HG03342 (cell line): Measurements from ENCODE around the gene AREG.

Source experiments
- ATAC-seq: cut with Tn5 transposase; IDR thresholded peaks from one replicate; pipeline ENCODE4 v1.9.1; 2021; ENCODE audit warnings: mild to moderate bottlenecking, moderate library complexity; ENCODE audit not compliant: unreplicated experiment

AREG gene

DNA sequence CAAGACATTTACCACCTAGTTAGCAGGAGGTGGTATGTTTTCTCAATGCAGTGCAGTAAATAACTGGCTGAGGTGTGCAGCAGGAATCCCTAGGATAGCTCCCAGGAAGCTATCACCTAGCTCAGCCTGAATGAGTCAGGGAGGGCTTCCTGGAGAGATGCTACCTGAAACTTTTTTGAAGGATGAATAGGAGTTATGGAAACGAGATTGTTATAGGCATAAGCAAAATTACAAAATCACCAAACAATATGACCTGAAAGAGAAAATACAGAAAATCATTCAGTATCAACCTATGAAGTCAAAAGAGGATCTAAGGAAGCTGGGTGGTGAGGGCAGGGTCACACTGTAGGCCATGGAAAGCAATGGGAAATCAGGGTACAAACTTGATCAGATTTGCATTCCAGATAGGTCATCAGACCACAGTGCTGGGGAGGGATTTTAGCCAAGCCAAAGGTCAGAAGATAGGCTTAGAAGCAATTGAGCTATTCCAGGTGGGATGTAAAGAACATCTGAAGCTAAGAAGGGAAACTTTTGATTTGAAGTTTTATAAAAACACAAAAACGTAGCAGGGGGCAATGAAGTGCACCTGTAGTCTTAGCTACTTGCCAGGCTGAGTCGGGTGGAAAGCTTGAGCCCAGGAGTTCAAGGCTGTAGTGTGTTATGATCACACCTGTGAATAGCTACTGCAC, 11.3 kb downstream of the AREG start:
- no peak for ATAC-seq

DNA sequence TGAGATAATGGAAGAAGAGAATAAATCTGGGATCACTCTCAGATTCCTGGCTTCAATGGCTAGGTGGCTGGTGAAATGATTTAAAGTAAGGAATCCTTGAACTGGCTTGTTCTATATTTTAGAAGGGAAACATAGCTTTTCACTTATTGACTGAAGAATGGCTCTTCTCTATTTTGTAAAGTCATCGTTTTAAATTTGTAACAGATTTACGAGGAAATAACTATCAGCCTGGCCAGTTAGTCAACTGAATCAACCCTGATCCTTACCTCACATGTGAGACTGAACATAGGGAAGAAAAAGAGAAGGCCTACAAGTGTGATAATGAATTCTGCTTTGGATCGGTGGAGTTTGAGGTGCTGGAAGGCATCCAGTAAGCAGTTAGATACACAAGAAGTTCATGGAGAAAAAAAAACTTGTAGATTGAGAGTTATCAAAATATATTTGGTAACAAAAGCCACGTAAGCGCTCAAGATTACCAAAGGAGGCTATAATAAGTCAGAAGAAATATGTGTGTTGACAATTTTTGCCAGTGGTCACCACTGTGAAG, 12.0 kb downstream of the AREG start:
- ATAC-seq, result no peak

DNA sequence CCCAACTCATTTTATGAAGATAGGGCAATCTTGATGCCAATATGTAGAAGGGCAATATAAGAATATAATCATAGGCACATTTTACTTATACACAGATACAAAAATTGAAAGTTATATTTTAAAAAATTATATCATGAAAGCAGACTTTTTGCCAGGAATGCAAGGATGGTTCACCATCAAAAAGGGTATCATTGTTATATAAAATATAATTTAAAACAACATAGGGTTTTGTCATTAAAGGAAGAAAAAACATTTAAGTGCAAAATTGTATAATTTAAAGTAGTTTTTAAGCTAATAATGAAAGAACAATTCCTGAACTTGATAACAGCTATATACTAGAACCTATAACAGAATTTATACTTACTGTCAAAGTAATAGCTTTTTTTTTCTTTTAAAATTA, 15.9 kb downstream of the AREG start:
- no peak for ATAC-seq

DNA sequence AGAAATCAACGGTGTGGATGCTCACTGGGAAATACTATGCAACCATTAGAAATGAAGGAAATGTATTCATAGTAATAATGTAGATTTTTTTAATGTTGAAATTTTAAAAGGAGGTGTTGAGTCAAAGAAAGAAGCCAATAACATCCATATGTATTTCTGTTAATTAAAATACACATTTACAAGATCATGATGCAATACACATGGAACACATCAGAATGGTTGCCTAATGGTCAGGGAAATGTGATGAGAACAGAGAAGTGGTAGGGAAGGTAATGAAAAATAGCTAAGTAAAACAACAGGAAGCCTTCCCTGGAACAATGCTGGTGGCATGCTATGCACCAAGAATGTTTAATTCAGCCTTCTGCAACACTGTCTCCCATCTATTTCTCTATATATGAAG, 18.2 kb downstream of the AREG start:
- no peak for ATAC-seq

DNA sequence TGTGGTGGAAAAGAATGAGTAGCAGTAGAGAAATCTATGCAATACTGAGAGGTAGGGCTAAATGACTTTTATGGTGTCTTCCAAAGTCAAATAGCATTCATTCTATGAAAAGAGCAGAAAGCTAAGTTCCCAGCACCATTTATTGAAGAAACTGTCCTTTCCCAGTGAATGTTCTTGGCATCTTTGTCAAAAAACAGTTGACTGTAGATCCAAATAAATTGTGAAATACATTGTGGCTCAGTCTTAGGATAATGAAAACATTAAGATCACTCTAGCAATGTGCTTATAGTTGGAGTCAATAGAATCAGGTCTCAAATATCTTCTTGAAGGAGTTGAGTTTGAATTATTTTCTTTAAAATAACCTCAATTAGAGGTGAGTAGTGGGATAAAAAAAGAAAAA, 19.4 kb downstream of the AREG start:
- ATAC-seq, result no peak

DNA sequence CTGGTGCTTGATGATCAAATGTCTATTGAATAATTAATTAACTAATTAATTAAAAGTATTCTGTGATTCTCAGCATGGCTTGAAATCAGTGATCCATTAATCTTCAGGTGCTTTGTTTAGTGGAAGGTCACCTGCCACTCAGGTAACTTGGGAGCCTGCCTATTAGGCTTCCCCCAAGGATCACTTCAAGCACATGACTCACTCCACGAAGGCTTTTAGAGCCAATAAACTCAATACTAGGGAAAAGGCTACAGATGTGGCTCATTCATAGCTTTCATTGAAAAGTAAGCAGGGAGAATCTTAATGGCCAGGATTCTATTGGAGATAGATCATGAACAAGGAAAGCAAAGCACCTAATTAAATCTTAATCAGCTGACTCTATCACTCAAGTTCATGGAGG, 21.3 kb downstream of the AREG start:
- no peak for ATAC-seq

DNA sequence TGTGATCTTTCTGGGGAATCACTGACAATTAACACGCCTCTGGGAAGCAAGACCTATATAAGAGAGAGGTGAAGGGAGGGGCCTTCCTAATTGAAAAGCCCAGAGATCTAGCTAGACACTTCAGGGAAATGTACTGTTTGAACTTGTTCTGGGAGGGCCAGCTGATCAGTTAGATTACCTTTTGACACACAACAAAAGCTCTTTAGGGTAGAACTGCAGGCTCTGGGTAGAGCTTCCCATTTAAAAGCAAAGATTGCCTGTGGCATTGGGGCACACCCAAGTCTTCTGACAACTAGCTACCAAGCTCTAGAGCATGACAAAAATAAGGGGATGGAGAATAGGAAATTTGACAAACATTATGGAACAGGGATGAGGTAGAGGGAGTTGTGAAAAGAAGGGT, 26.3 kb downstream of the AREG start:
- ATAC-seq, result no peak

DNA sequence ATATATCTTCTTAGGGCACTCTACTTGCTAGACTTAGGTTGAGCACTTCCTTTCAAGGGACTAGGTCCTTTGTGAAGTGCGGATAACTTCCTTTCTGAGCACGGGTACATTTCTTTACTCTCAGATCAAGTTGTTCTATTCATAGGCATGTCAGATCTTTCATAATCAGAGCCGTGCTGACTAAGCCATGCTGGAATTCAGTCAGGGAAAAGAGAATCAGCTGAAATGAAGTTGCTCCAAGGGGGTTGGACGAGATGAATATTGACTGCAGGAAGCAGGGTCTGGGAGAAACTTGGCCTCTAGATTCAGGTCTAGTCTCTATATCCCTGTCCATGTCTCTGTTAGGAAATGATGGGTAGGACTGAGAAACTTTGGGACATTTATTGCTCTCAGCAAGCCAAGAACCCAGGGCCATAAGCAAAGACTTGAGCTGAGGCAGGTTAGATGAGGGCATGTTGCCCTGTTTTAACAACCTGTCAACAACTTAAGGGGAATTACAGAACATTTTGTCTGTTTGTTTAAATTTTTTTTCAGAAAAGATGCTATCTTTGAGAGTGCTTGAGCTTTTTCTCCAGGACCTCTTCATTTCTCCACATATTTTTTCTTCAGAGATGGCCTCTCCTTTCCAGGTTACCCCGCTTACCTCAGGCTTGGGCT, 28.3 kb downstream of the AREG start:
- no peak for ATAC-seq

DNA sequence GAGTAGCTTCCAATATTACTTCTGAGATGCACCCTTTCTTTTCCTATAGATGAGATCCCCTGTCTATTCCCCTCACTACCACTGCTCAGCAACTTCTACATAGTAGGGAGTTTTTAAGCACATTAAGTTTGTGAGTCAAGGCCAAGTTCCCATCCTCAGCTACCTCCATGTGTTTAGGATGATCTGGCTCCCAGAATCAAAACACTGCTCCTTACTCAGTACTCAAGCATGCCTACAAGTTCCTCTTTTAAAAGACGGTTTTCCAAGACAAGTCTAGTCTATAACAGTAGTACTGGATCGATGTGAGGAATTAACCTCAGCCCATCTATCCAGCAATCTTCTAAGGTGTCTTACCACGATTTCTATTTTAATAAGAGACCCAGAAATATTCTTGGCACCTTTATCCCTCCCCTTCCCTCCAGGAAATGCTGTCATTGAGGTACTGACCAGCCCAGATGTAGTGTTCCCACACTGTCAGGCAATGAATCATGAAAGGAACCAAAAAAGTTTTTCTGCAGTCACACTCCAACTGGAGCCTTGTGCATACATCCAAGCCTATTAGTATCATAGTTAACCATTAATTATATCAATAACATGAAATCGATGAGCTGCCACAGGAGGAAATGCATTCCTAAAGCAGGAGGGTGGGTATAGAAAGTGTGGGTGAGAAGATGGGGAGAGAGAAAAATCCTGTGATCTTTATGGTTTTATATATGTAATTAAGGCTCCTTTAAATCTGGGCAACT, 29.6 kb downstream of the AREG start:
- no peak for ATAC-seq

DNA sequence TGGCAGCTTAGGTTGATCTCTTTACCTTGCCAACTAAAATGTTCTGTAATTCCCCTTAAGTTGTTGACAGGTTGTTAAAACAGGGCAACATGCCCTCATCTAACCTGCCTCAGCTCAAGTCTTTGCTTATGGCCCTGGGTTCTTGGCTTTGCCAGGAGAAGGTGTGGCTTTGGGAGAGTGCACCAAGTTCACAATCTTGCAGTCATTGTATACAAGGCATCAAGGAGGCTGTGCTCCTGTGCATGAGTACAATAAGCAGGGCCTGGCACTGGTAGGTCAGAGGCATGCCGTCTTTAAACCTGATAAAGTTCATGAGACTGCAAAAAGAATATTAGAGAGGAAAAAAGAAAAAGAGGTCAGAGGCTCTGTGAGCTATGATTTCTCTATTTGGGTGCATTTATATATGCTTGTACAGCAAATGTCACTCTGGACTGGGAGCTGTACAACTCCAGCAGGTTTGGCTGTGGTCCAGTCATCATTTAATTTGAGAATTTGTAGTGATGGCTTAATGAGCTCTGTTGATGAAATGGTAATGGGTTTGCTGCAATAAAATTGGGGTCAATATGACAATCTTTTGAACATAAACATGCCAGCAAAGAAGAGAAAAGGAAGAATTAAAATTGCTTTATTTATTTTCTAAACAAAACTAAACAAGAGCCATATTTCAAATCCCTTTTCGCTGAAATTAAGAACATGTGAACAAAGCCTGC, 30.3 kb downstream of the AREG start:
- no peak for ATAC-seq

DNA sequence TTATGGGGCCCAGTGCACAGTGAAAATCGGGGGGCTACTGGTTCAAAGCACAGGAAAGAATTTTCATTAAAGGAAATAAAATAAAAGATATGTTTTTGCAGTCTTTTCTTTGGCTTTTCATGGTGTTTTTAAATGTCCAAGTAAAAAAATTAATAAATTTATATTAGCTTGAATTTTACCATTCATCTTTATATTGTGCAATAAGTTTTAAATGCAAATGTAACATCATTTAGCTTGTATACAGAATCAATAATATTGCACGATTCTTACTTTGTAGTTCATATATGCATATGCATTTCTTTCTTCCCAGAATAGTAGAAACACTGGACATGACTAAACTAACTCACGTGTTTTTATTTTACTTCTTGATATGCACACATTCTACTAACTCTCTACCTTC, 31.0 kb downstream of the AREG start:
- no peak for ATAC-seq

DNA sequence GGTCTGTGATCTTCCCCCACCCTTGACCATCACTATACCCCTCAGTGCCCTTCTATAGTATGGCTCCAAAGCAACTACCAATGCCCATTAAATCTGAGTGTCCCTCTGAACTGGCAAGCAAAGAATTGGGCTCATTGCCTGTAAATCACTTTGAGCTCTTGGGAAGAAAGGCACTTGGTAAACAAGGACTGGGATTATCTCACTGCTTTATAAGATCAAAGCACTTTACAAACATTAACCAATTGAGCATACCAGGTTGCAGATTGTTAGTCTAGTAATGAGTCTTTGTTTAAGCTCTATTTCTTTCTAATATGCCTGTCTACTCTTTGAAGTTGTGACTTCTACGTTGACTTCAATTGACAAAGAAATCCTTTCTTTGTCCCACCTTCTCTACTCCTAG, 34.1 kb downstream of the AREG start:
- ATAC-seq, result no peak

DNA sequence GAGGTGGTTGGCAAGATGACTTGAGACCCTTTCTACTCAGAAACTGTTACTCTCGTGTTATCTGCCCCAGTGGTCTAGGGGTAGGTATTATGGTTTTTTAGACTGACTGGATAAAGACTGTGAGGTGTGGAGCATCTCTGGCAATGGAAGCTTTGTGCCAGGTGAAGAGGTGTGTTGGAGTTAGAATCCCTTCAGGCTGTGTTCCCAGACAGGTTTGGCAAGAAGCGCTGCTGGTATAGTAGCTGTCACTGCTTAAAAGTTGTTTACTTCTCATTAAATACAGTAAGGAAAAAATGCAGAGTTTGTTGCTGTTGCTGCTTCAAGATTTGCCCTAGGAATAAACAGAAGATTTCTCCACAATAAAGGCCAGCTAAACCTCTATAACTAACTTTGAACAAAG, 35.3 kb downstream of the AREG start:
- no peak for ATAC-seq

DNA sequence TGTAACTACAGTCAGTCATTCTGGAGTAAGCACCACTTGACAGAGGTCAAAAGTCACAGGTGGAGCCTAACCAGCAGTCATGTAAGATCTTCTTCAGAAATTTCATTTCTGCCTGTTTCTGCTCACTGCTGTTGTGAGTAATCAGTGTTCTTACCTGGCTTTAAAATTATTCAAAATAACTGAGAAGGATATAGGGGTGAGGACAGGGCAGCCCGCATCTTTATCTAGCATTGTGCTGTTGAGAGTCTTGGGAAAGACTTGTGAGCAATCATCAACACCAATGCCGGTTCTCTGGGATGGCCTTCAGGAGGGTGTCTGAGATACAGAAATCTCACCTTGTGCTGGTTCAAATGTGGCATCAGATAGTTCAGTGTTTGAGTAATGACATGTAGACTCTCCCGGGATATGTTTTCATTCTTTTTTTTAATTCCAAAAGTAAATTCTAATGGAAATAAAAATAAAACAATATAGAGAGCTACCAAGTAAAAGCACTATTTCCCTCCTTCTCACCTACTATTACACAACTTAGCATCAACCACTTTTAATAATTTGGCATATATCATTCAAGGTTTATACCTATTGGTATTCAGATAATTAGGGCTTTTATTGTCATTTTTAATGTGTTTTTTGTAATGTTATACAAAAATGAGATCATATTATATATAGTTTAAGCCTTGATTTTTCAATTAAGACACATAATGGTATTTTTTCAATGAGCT, 37.1 kb downstream of the AREG start:
- no peak for ATAC-seq

DNA sequence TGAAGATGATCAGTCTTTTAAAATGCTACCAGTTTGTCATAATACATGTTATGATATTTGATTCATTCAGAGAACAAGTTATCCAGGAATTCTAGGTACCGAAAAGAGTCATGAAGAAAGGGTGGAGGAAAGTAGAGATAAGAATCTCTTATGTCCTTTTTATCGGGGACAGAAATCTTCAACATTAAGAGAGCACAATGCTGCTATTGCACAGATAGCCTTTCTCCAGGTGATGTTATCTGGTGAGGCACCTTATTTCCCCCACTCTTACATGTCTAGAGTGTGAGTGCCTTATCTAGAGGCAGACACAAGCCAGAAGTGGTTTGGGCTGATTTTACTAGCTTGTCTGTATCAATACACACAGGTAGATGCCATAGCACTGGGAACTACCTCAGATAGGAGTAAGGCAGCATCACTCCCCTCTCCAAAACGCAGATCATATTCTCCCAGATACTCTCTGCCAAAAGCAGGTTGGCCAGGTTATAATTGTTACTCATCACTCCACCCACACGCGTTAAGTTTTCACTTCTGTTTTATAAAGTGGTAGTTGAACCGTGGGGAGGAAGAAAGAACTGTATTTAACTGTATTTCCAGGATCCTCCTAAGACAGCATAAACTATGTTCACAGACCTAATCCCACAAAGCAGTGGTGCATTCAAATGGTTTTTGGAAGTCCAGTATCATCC, 38.4 kb downstream of the AREG start:
- ATAC-seq, result no peak

DNA sequence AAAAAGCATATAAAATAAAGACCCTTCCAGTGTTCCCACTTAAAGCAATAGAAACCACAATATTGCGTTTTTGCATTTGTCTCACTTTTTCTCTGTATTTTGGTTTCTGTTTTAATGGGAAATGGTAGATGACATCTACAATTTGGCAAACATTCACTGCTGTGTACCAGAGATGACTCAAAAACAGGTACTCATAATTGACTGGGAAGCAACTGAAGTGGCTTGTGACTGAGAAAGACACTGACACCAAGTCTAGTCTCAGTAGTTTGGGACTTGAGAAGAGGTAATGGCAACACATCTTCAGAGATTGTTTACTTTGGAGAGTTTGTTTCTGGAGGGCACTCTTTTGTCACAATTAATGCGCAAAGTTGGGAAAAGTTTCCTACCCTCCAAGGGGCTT, 42.0 kb downstream of the AREG start:
- no peak for ATAC-seq

DNA sequence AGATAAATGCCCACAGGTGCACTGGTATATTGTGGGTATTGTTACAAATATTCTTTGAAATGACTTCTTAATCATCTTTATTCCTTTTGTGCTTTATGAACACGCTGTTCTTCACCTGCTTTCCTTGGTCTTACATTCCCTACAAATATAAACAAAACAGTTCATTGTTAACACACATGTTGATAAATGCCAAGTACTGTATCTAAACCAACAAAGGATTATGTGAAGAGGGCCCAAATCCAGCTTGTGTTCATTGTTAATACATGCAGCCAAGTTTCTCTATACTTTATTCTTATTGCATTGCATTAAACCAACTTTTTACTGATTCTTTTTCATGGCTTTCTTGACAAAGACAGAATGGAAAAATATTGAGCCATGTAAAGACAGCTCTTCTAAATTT, 42.8 kb downstream of the AREG start:
- no peak for ATAC-seq

DNA sequence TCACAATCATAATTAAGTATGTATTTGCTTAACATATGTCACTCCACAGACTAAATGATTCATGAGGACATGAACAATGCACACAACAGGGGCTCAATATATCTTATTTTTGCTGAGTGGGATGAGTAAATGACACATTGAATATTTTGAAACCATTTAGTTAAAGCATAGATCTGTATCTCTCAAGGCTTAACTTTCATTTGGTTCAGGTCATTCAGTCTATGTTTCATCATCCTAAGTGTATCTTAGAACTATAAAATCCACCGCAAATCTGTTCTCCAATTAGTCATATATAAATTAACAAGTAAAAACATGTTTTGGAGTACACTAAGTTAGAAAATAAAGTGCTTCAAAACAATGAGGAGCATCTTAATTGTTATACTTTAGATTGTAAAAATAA, 45.8 kb downstream of the AREG start:
- ATAC-seq, result no peak

DNA sequence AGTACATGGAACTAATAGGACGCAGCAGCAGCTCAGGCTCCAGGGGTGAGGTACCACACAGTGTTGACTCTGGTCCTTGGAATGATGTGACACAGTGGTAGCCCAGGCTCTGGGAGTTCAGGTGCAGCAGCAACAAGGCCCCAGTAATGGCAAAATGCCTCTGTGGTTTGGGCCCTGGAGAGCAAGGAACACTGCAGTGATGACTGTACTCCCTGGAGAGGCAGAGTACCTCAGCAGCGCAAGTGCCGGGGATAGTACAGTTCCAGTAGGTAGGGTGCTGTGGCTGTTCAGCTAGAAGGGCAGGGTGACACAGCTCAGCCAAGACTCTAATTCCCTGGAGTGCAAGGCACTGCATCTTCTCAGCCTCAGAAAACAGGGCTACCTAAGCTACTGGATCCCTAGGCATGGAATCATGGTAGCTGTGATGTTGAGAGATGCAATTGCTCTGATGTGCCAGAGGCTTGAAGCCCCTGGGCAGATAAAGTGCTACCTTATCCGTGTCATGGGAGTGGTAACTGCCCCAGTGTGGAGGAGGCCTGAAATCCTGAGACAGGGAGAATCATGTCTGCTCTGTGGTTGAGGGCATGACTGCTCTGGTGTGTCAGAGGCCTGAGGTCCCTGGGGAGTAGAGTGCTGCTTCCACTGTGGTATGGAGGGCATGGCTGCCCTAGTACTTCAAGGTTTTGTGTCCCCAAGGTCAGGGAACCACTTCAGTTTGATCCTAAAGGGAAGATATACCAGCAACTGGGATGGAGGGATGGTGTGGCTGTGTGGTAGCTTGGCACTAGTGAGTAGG, 55.2 kb downstream of the AREG start:
- no peak for ATAC-seq
